Dedifferentiated amniotic fluid mesenchymal stem cell (primary cell): ENCODE measurements around the gene MMRN2.
"Not testable (repeated sequence)": the region's sequence is repeated elsewhere in the genome, so short reads cannot be mapped to it uniquely, and the experiment has no call there.

ENCODE experiments used
- DNase-seq: peaks from one replicate; pipeline ENCODE4 v3.0.0-alpha.2; 2016; ENCODE audit errors: extremely low spot score

The MMRN2 gene

GRCh38 chr10:86956848-86957448 lies 467 bp downstream of the MMRN2 start:
- no peak for DNase-seq

- no peak for DNase-seq
Measured at GRCh38 chr10:86956195-86956847, 1.1 kb downstream of the MMRN2 start.

GRCh38 chr10:86955501-86956194 lies 1.8 kb downstream of the MMRN2 start:
- DNase-seq = no peak

GRCh38 chr10:86954681-86955500 lies 2.5 kb downstream of the MMRN2 start:
- DNase-seq = no peak

- no peak for DNase-seq
Measured at GRCh38 chr10:86953747-86954680, 3.4 kb downstream of the MMRN2 start.

- DNase-seq = not testable (repeated sequence)
Measured at GRCh38 chr10:86952697-86953096, 4.7 kb downstream of the MMRN2 start.

- no peak for DNase-seq
Measured at GRCh38 chr10:86952106-86952505, 5.3 kb downstream of the MMRN2 start.

- DNase-seq = no peak
Measured at GRCh38 chr10:86951184-86951761, 6.1 kb downstream of the MMRN2 start.

GRCh38 chr10:86950349-86950748 lies 7.1 kb downstream of the MMRN2 start:
- no peak for DNase-seq

- not testable (repeated sequence) for DNase-seq
Measured at GRCh38 chr10:86947806-86948205, 9.6 kb downstream of the MMRN2 start.

GRCh38 chr10:86946213-86947155 lies 10.9 kb downstream of the MMRN2 start:
- DNase-seq = no peak

GRCh38 chr10:86945361-86946212 lies 11.8 kb downstream of the MMRN2 start:
- no peak for DNase-seq

GRCh38 chr10:86944907-86945306 lies 12.5 kb downstream of the MMRN2 start:
- no peak for DNase-seq

- DNase-seq = no peak
Measured at GRCh38 chr10:86944471-86944870, 12.9 kb downstream of the MMRN2 start.

- DNase-seq = no peak
Measured at GRCh38 chr10:86944031-86944419, 13.4 kb downstream of the MMRN2 start.

- DNase-seq = no peak
Measured at GRCh38 chr10:86943316-86944030, 13.9 kb downstream of the MMRN2 start.

GRCh38 chr10:86942441-86943315 lies 14.7 kb downstream of the MMRN2 start:
- DNase-seq = no peak
